Measurements from ENCODE around the gene SPRR1B.

DNA sequence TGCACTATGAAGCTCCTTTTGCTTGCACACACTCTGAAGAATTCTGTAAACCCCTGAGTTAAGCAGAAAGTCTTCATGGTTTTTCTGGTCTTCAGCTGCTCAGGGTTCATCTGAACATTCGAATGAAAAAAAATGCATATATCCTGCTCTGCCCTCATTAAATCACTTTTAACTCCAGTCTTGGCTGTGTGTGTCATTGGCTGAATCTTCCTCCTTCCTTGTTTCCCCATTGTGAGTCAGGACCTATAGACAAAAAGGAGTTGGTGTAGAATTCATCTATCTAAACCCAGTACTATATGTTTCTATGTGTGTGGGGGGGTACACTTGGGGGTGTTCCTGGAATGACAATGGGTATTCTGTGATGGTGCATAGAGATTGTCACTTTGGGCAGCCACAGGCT lies 6.6 kb upstream of the SPRR1B start:
- TF ChIP-seq, protein P1, sequence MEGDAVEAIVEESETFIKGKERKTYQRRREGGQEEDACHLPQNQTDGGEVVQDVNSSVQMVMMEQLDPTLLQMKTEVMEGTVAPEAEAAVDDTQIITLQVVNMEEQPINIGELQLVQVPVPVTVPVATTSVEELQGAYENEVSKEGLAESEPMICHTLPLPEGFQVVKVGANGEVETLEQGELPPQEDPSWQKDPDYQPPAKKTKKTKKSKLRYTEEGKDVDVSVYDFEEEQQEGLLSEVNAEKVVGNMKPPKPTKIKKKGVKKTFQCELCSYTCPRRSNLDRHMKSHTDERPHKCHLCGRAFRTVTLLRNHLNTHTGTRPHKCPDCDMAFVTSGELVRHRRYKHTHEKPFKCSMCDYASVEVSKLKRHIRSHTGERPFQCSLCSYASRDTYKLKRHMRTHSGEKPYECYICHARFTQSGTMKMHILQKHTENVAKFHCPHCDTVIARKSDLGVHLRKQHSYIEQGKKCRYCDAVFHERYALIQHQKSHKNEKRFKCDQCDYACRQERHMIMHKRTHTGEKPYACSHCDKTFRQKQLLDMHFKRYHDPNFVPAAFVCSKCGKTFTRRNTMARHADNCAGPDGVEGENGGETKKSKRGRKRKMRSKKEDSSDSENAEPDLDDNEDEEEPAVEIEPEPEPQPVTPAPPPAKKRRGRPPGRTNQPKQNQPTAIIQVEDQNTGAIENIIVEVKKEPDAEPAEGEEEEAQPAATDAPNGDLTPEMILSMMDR (IDR thresholded peaks at IDR 0.05) = no peak
- TF ChIP-seq TCF7L2 (IDR thresholded peaks at IDR 0.05; ENCODE audit: low read depth, low read length) (no peak), POLR2AphosphoS5 (IDR thresholded peaks at IDR 0.05; ENCODE audit: low read depth, low read length) (no peak), SIN3A (IDR thresholded peaks at IDR 0.05; ENCODE audit: borderline replicate concordance, insufficient read depth, low read depth, low read length) (no peak)
- TF ChIP-seq, protein P2, sequence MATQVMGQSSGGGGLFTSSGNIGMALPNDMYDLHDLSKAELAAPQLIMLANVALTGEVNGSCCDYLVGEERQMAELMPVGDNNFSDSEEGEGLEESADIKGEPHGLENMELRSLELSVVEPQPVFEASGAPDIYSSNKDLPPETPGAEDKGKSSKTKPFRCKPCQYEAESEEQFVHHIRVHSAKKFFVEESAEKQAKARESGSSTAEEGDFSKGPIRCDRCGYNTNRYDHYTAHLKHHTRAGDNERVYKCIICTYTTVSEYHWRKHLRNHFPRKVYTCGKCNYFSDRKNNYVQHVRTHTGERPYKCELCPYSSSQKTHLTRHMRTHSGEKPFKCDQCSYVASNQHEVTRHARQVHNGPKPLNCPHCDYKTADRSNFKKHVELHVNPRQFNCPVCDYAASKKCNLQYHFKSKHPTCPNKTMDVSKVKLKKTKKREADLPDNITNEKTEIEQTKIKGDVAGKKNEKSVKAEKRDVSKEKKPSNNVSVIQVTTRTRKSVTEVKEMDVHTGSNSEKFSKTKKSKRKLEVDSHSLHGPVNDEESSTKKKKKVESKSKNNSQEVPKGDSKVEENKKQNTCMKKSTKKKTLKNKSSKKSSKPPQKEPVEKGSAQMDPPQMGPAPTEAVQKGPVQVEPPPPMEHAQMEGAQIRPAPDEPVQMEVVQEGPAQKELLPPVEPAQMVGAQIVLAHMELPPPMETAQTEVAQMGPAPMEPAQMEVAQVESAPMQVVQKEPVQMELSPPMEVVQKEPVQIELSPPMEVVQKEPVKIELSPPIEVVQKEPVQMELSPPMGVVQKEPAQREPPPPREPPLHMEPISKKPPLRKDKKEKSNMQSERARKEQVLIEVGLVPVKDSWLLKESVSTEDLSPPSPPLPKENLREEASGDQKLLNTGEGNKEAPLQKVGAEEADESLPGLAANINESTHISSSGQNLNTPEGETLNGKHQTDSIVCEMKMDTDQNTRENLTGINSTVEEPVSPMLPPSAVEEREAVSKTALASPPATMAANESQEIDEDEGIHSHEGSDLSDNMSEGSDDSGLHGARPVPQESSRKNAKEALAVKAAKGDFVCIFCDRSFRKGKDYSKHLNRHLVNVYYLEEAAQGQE (IDR thresholded peaks at IDR 0.05; ENCODE audit: insufficient read depth in 1 of 2, low read depth in 2 of 2, low read length in 1 of 2) = no peak
